Measurements from ENCODE around the gene OSR1. TPM values are rescaled to one million over a fixed set of nuclear protein-coding genes. Genes with fewer than 3 reads are reported as not detected.

OSR1 gene
- total RNA-seq, 1 donor = 0.10 TPM

GRCh38 chr2:19362755-19363473 lies 4.5 kb upstream of the OSR1 start:
- Histone ChIP-seq H3K4me1 (ENCODE audit: insufficient read depth, low read length) (peaks cover 33% of the 10 kb centered on the region), H3K4me3 (ENCODE audit: low read length) (peak overlapping the region; percentile 68), H3K27me3 (ENCODE audit: insufficient read depth, low read length) (peaks cover 66% of the 10 kb centered on the region), H3K9me3 (ENCODE audit: low read depth, low read length) (no peaks in the 10 kb centered on the region)

DNA sequence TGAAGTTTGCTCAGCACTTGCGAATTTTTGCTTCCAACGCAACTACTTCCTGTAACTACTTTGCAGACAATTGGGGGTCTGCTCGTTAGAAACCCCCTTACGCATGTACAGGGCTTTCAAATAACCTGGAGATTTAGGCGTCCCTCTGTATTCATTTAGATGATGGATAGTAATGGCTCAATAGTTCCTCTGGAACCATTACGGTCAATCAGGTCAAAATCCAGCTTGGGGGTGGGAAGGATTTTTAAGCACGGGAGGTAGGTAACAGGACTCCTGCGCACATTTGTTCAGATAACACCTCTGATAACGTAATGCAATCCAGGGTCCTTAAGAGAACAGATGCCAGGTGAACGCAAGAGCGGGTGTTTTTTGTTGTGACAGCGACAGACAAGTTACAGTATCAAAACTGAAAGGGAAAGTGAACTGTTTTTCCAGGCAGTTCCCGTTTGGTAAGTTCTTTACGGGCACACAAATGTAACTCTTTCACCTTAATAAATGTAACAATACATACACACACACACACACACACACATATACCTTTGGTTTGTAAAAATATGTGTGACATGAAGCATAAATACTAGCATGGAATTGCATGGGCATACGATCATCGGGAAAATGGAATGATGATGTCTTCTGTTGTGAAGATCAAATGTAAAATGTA lies 3.8 kb upstream of the OSR1 start:
- Histone ChIP-seq H3K4me1 (ENCODE audit: insufficient read depth, low read length) (peaks cover 40% of the 10 kb centered on the region), H3K4me3 (ENCODE audit: low read length) (peak overlapping the region; percentile 68)

GRCh38 chr2:19361325-19361990 lies 3.0 kb upstream of the OSR1 start:
- peaks cover 80% of the 10 kb centered on the region for H3K27me3 ChIP-seq (ENCODE audit: insufficient read depth, low read length)
- H3K4me1 ChIP-seq (ENCODE audit: insufficient read depth, low read length) = peaks cover 48% of the 10 kb centered on the region
- H3K4me3 ChIP-seq (ENCODE audit: low read length) = peak overlapping the region; percentile 68
- H3K9me3 ChIP-seq (ENCODE audit: low read depth, low read length) = no peaks in the 10 kb centered on the region

More for the DNA sequence above, 3.8 kb upstream of the OSR1 start:
- Histone ChIP-seq H3K27me3 (ENCODE audit: insufficient read depth, low read length) (peaks cover 73% of the 10 kb centered on the region), H3K9me3 (ENCODE audit: low read depth, low read length) (no peaks in the 10 kb centered on the region)

DNA sequence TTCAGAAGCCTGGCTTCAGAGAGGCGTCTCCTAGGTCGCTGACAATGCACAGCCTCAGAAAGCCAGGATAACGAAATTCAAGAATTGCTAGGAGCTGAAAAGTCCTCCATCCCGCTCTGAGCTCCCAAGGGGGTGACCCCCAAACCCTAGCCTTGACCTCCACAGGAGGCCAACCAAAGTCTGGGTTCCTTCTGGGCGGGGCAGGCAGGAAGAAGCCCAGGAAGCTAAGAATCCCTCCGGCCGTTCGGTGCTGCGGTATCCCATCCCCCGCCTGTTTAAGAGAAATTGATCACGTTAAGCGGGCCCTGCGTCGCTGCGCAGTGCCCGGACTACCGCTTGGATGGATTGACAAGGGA lies 2.5 kb upstream of the OSR1 start:
- H3K4me3 ChIP-seq (ENCODE audit: low read length) = no peak overlapping the region
- peaks cover 53% of the 10 kb centered on the region for H3K4me1 ChIP-seq (ENCODE audit: insufficient read depth, low read length)
- H3K9me3 ChIP-seq (ENCODE audit: low read depth, low read length) = no peaks in the 10 kb centered on the region
- H3K27me3 ChIP-seq (ENCODE audit: insufficient read depth, low read length) = peaks cover 86% of the 10 kb centered on the region

DNA sequence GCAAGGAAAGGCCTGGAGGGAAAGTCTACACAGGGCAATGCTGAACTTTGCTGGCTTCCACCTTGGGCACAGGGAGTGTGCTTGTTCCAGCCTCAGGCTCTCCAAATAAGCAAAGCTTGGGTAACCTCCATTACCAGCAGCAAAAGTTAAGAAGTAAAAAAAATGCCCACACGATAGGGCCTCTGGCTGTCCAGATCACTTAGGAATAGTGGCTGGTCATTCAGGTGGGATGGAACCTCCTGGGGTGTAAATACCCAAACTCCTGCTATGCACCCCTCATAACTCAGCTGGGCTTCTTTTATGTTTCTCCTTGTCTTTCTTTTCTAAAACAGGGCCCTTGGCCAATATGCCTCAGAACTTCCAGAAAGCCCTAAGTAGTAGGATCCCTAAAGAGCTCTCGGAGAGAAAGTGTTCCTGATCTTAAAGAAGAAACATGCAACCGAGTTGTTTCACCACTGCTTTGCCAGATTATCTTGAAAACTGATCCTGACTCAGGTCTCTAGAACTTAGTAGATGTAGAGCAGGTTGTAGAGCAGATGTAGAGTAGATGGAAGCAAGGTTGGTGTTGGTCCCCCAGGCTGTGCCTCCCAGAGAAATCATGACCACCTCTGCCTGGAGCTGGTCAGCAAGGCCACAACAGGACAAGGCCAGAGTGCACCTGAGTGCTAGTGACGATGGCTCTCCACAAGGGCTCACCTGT lies 2.0 kb upstream of the OSR1 start:
- H3K4me1 ChIP-seq (ENCODE audit: insufficient read depth, low read length) = peaks cover 54% of the 10 kb centered on the region
- H3K4me3 ChIP-seq (ENCODE audit: low read length) = no peak overlapping the region
- peaks cover 91% of the 10 kb centered on the region for H3K27me3 ChIP-seq (ENCODE audit: insufficient read depth, low read length)
- no peaks in the 10 kb centered on the region for H3K9me3 ChIP-seq (ENCODE audit: low read depth, low read length)

DNA sequence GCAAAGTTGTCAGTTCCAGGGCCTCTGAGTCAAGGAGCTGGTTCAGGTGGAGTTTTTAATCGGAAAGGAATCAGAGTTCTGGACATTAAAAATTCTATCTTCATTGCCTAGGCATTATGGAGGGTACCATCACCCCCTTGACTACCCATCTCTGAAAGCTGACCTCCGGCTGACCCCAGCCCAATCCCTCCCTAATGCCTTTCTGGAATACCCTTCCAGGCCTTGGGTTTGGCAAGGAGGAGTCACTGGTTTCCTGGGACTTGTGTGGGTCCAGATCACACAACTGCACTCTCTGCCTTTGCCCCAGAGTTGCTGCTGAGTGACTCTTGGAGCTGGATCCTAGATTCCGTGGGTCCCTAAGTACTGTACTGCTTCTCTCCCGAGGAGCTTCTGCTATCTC lies 1.0 kb upstream of the OSR1 start:
- no peaks in the 10 kb centered on the region for H3K9me3 ChIP-seq (ENCODE audit: low read depth, low read length)
- H3K27me3 ChIP-seq (ENCODE audit: insufficient read depth, low read length) = peaks cover 98% of the 10 kb centered on the region
- H3K4me1 ChIP-seq (ENCODE audit: insufficient read depth, low read length) = peaks cover 54% of the 10 kb centered on the region
- no peak overlapping the region for H3K4me3 ChIP-seq (ENCODE audit: low read length)

DNA sequence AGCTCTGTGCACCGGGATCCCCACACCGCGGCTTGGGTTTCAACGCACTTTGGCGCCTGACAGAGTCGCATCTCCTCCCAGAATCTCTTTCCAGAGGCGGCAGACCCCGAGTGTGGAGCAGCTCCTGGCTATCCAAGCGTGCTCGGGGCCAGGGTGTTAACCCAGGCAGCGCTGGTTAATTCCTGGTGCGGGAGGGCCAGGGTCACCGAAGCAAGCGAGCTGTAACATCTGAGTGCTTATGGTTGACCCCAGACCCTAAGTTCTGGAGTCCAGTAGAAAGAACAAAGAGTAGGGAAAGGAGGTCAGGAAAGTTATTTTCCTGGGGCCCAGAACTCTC lies 566 bp upstream of the OSR1 start:
- Histone ChIP-seq H3K4me3 (ENCODE audit: low read length) (no peak overlapping the region), H3K4me1 (ENCODE audit: insufficient read depth, low read length) (peaks cover 54% of the 10 kb centered on the region), H3K9me3 (ENCODE audit: low read depth, low read length) (no peaks in the 10 kb centered on the region), H3K27me3 (ENCODE audit: insufficient read depth, low read length) (peaks cover 98% of the 10 kb centered on the region)

GRCh38 chr2:19357402-19358241 lies 801 bp downstream of the OSR1 start:
- peaks cover 46% of the 10 kb centered on the region for H3K4me1 ChIP-seq (ENCODE audit: insufficient read depth, low read length)
- H3K4me3 ChIP-seq (ENCODE audit: low read length) = no peak overlapping the region
- no peaks in the 10 kb centered on the region for H3K9me3 ChIP-seq (ENCODE audit: low read depth, low read length)

DNA sequence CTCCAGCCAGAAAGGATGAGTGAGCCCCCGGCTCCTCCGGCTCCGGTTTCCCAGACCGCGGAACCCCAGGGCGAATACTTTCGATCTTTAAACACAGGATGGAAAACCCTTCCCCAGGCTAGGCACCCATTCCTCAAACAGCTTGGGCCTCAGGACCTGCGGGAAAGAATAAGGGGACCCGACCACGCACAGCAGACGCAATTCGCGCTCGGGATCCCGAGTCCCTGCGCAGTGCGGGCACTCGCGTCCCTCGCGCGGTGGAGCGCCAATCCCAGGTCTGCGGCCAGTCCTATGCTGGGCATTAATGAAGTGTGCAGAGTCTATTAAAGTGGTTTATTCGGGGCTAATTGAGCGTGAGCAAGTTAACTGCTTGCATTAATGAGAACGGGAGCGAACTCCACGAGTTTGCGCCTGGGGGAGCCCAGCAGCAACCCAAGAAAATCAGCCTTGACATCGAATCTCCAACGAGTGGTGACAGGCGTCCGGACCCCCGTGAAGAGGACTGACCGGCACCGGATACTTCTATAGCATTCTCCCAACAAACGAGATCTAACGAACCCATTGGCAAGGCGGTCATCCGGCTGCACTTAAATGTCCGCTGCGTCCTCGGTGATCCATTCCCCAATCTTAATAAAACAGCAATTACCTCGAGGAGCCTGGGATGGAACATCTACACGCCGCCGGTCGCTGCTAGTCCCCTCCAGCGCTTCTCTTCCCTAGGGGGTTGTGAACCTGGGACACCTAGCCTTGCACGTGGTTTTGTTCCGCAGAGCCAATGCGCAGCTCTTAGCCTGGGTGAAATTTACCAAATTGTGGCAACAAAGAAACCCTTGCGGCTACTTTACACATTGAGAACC lies 1.6 kb downstream of the OSR1 start:
- Histone ChIP-seq H3K4me3 (ENCODE audit: low read length) (no peak overlapping the region), H3K4me1 (ENCODE audit: insufficient read depth, low read length) (peaks cover 49% of the 10 kb centered on the region), H3K9me3 (ENCODE audit: low read depth, low read length) (no peaks in the 10 kb centered on the region), H3K27me3 (ENCODE audit: insufficient read depth, low read length) (peaks cover 98% of the 10 kb centered on the region)

More at GRCh38 chr2:19357402-19358241, 801 bp downstream of the OSR1 start:
- H3K27me3 ChIP-seq (ENCODE audit: insufficient read depth, low read length) = peaks cover 98% of the 10 kb centered on the region

DNA sequence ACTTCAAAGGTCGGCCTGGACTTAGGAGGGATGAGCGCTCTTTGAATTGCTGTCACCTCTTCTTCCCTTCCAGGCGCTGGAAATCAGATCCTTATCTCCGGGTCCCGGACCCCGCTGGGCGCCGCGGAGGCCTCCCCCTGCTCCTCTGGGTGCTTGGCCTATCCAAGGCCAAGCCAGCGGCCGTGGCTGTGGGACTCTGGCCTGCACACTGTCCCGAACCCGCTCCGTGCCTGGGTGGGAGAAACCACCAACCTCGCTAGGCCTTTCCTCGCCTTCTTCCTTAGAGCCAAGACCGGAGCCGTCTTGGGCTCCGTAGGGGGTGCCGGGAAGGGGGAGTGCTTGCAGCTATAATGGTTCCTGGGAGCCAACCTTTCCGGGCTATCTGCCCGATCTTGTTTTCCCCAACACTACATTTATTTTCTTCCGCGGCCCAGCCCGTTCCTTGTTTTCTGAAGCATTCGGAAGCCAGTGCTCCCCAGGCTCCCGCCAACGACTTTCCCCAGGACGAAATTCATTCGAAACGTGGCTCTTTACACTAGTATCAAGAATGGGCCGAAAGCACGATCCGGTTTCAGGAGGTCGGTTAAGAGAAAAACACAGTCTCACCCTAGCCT lies 2.4 kb downstream of the OSR1 start:
- Histone ChIP-seq H3K4me1 (ENCODE audit: insufficient read depth, low read length) (peaks cover 49% of the 10 kb centered on the region), H3K9me3 (ENCODE audit: low read depth, low read length) (no peaks in the 10 kb centered on the region), H3K27me3 (ENCODE audit: insufficient read depth, low read length) (peaks cover 97% of the 10 kb centered on the region), H3K4me3 (ENCODE audit: low read length) (no peak overlapping the region)

GRCh38 chr2:19355416-19355821 lies 3.0 kb downstream of the OSR1 start:
- Histone ChIP-seq H3K4me3 (ENCODE audit: low read length) (no peak overlapping the region), H3K27me3 (ENCODE audit: insufficient read depth, low read length) (peaks cover 97% of the 10 kb centered on the region), H3K4me1 (ENCODE audit: insufficient read depth, low read length) (peaks cover 53% of the 10 kb centered on the region), H3K9me3 (ENCODE audit: low read depth, low read length) (no peaks in the 10 kb centered on the region)

DNA sequence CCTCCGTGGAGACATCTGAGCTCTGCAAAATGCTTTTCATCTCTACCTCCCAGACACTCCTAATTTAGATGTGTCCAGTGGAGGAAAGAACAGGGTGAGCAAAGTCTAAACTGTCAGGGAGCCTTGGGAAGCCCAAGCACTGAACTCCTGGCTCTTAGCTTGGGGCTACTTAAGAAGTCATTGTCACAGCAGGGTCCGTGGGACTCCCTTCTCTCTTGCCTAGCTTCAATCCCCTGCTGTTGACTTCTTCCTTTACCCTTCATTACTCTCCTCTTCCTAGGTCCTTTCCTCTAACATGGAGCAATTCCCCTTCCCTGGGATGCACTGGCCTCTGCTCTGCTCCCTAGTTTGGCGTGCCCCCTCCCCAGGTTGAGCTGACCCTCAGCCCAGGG lies 3.4 kb downstream of the OSR1 start:
- Histone ChIP-seq H3K4me1 (ENCODE audit: insufficient read depth, low read length) (peaks cover 57% of the 10 kb centered on the region), H3K4me3 (ENCODE audit: low read length) (no peak overlapping the region), H3K9me3 (ENCODE audit: low read depth, low read length) (no peaks in the 10 kb centered on the region), H3K27me3 (ENCODE audit: insufficient read depth, low read length) (peaks cover 97% of the 10 kb centered on the region)

GRCh38 chr2:19353721-19354050 lies 4.7 kb downstream of the OSR1 start:
- Histone ChIP-seq H3K9me3 (ENCODE audit: low read depth, low read length) (no peaks in the 10 kb centered on the region), H3K27me3 (ENCODE audit: insufficient read depth, low read length) (peaks cover 97% of the 10 kb centered on the region), H3K4me1 (ENCODE audit: insufficient read depth, low read length) (peaks cover 54% of the 10 kb centered on the region), H3K4me3 (ENCODE audit: low read length) (no peak overlapping the region)

Measured in mononuclear cell (primary cell).